GM19035 (cell line): Measurements from ENCODE around the gene C1orf21.

Experiments
- ATAC-seq: cut with Tn5 transposase; IDR thresholded peaks from one replicate; pipeline ENCODE4 v1.9.1; 2021; ENCODE audit not compliant: unreplicated experiment

Gene C1orf21

GRCh38 chr1:184624051-184624450 lies 237.2 kb downstream of the C1orf21 start:
- ATAC-seq: no peak

GRCh38 chr1:184624626-184625025 lies 237.8 kb downstream of the C1orf21 start:
- ATAC-seq: no peak

GRCh38 chr1:184625271-184625670 lies 238.4 kb downstream of the C1orf21 start:
- no peak for ATAC-seq

- no peak for ATAC-seq
Measured at GRCh38 chr1:184626076-184627006, 239.5 kb downstream of the C1orf21 start.

- ATAC-seq: no peak
Measured at GRCh38 chr1:184627007-184627341, 240.1 kb downstream of the C1orf21 start.

- no peak for ATAC-seq
Measured at GRCh38 chr1:184629266-184629665, 242.4 kb downstream of the C1orf21 start.

GRCh38 chr1:184630679-184631060 lies 243.8 kb downstream of the C1orf21 start:
- ATAC-seq: no peak

GRCh38 chr1:184632415-184633175 lies 245.8 kb downstream of the C1orf21 start:
- no peak for ATAC-seq

- no peak for ATAC-seq
Measured at GRCh38 chr1:184633785-184634184, 247.0 kb downstream of the C1orf21 start.

- no peak for ATAC-seq
Measured at GRCh38 chr1:184634296-184634695, 247.5 kb downstream of the C1orf21 start.

GRCh38 chr1:184635347-184635979 lies 248.6 kb downstream of the C1orf21 start:
- ATAC-seq: no peak

GRCh38 chr1:184635980-184636431 lies 249.2 kb downstream of the C1orf21 start:
- ATAC-seq: no peak

- ATAC-seq: no peak
Measured at GRCh38 chr1:184637664-184638240, 250.9 kb downstream of the C1orf21 start.

- no peak for ATAC-seq
Measured at GRCh38 chr1:184639205-184639604, 252.4 kb downstream of the C1orf21 start.

GRCh38 chr1:184640505-184640904 lies 253.7 kb downstream of the C1orf21 start:
- no peak for ATAC-seq

- no peak for ATAC-seq
Measured at GRCh38 chr1:184641894-184642293, 255.1 kb downstream of the C1orf21 start.

- no peak for ATAC-seq
Measured at GRCh38 chr1:184643661-184644060, 256.8 kb downstream of the C1orf21 start.

GRCh38 chr1:184644771-184645170 lies 257.9 kb downstream of the C1orf21 start:
- no peak for ATAC-seq

- ATAC-seq: no peak
Measured at GRCh38 chr1:184646178-184646701, 259.4 kb downstream of the C1orf21 start.

GRCh38 chr1:184646824-184647223 lies 260.0 kb downstream of the C1orf21 start:
- ATAC-seq: no peak

- ATAC-seq: no peak
Measured at GRCh38 chr1:184647471-184647870, 260.6 kb downstream of the C1orf21 start.
